ENCODE results near the gene TMEM250. TPM values are rescaled to one million over a fixed set of nuclear protein-coding genes. Genes with fewer than 3 reads are reported as not detected.

TMEM250 gene
- total RNA-seq, 1 experiment from 2014 or later, result 43.2 TPM

GRCh38 chr9:136115641-136116359 is 2.9 kb downstream of the TMEM250 start:
- ChIA-PET CTCF (interaction anchor here (0.6 kb wide), 1 partner anchor 153 kb away, joined by 3 read pairs; no protein-coding TSS in a partner anchor), POLR2A (no interaction called here)
- Mint-ChIP-seq H3K4me1 (ENCODE audit: insufficient read depth, unreplicated experiment) (peaks cover 4% of the 10 kb centered on the region), H3K36me3 (ENCODE audit: insufficient read depth, unreplicated experiment) (peaks cover 32% of the 10 kb centered on the region), H3K27ac (ENCODE audit: low read depth, unreplicated experiment) (no peak overlapping the region), H3K27me3 (ENCODE audit: insufficient read depth, unreplicated experiment) (no peaks in the 10 kb centered on the region), H3K4me3 (ENCODE audit: unreplicated experiment) (no peak overlapping the region), H3K9me3 (ENCODE audit: unreplicated experiment) (no peaks in the 10 kb centered on the region)
- DNase-seq (ENCODE audit: unreplicated experiment), result no peak
- TF ChIP-seq CTCF (IDR thresholded peaks at IDR 0.05; ENCODE audit: unreplicated experiment), result no peak
- intact Hi-C loops (cut with micrococcal nuclease), result no loop called here
- BruUV-seq (replicated peaks), result no TSS peak

DNA sequence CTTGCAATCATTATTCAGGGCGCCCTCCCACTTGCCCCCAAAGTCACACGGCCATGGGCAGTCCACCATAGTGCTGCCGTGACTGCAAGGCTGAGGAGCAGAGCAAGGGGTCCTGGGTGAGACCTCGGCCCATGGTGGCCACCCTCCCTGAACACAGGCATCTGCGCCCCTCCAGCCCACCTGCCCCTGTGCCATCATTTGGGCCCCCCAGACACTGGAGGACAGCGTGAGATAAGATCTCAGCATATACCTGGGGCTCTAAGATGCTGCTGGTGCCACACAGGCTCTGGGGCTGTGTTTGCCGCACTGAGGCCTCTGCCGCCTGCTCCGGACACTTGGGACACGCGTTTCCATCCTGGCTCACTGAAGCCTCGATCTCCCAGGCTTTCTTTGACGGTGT is 3.5 kb downstream of the TMEM250 start:
- Mint-ChIP-seq H3K4me1 (ENCODE audit: insufficient read depth, unreplicated experiment) (peaks cover 4% of the 10 kb centered on the region), H3K27me3 (ENCODE audit: insufficient read depth, unreplicated experiment) (no peaks in the 10 kb centered on the region), H3K27ac (ENCODE audit: low read depth, unreplicated experiment) (no peak overlapping the region), H3K36me3 (ENCODE audit: insufficient read depth, unreplicated experiment) (peaks cover 32% of the 10 kb centered on the region), H3K4me3 (ENCODE audit: unreplicated experiment) (no peak overlapping the region), H3K9me3 (ENCODE audit: unreplicated experiment) (no peaks in the 10 kb centered on the region)
- no peak for TF ChIP-seq CTCF (IDR thresholded peaks at IDR 0.05; ENCODE audit: unreplicated experiment)
- no peak for DNase-seq (ENCODE audit: unreplicated experiment)
- ChIA-PET POLR2A (interaction anchor here (0.6 kb wide), 1 partner anchor 130 kb away, joined by 3 read pairs; no protein-coding TSS in a partner anchor), CTCF (no interaction called here)
- BruUV-seq (replicated peaks), result no TSS peak
- intact Hi-C loops (cut with micrococcal nuclease), result no loop called here

DNA sequence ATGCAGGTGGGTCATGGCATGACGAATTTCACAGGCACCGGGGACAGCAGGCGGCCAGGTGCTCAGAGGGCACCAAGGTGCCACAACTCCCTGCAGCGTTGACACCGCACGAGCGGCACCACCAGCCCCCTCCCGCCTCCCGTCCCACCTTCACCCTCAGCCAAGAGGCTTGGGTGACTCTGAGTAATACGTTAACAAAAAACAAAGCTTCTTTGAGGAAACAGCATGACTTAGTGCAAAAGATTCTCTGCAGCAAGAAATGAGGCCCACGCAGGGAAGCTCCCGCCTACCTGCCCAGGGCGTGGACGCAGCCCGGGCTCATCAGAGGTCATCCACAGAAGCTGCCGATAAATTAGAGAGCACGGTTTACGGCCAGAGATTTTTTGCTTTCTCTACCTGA is 4.1 kb downstream of the TMEM250 start:
- no peak for DNase-seq (ENCODE audit: unreplicated experiment)
- no peaks in the 10 kb centered on the region for H3K27me3 Mint-ChIP-seq (ENCODE audit: insufficient read depth, unreplicated experiment)
- intact Hi-C loops (cut with micrococcal nuclease), result no loop called here
- TF ChIP-seq CTCF (IDR thresholded peaks at IDR 0.05; ENCODE audit: unreplicated experiment), result no peak
- CTCF ChIA-PET, result interaction anchor here (0.5 to 0.6 kb wide), 2 partner anchors 25 to 199 kb away, joined by 3 read pairs; no protein-coding TSS in a partner anchor
- peaks cover 4% of the 10 kb centered on the region for H3K4me1 Mint-ChIP-seq (ENCODE audit: insufficient read depth, unreplicated experiment)
- peaks cover 32% of the 10 kb centered on the region for H3K36me3 Mint-ChIP-seq (ENCODE audit: insufficient read depth, unreplicated experiment)
- no peaks in the 10 kb centered on the region for H3K9me3 Mint-ChIP-seq (ENCODE audit: unreplicated experiment)
- BruUV-seq (replicated peaks), result TSS peak; percentile 45
- no peak overlapping the region for H3K4me3 Mint-ChIP-seq (ENCODE audit: unreplicated experiment)
- H3K27ac Mint-ChIP-seq (ENCODE audit: low read depth, unreplicated experiment), result no peak overlapping the region
- POLR2A ChIA-PET, result interaction anchor here (0.6 kb wide), 1 partner anchor 131 kb away, joined by 3 read pairs; no protein-coding TSS in a partner anchor

GRCh38 chr9:136112541-136112940 is 6.1 kb downstream of the TMEM250 start:
- no peaks in the 10 kb centered on the region for H3K9me3 Mint-ChIP-seq (ENCODE audit: unreplicated experiment)
- no TSS peak for BruUV-seq (replicated peaks)

More at GRCh38 chr9:136112541-136112940, 6.1 kb downstream of the TMEM250 start:
- no peak overlapping the region for H3K4me3 Mint-ChIP-seq (ENCODE audit: unreplicated experiment)
- H3K27ac Mint-ChIP-seq (ENCODE audit: low read depth, unreplicated experiment), result no peak overlapping the region
- intact Hi-C loops (cut with micrococcal nuclease), result no loop called here
- peaks cover 32% of the 10 kb centered on the region for H3K36me3 Mint-ChIP-seq (ENCODE audit: insufficient read depth, unreplicated experiment)
- peaks cover 8% of the 10 kb centered on the region for H3K4me1 Mint-ChIP-seq (ENCODE audit: insufficient read depth, unreplicated experiment)
- H3K27me3 Mint-ChIP-seq (ENCODE audit: insufficient read depth, unreplicated experiment), result no peaks in the 10 kb centered on the region
- TF ChIP-seq CTCF (IDR thresholded peaks at IDR 0.05; ENCODE audit: unreplicated experiment), result no peak
- DNase-seq (ENCODE audit: unreplicated experiment), result no peak
- POLR2A ChIA-PET, result interaction anchor here (0.6 to 1.4 kb wide), 3 partner anchors 16 to 180 kb away, joined by 4 to 7 read pairs (median 4); no protein-coding TSS in a partner anchor
- CTCF ChIA-PET, result interaction anchor here (0.8 to 1.1 kb wide), 2 partner anchors 10 to 146 kb away, joined by 3 read pairs; no protein-coding TSS in a partner anchor

Data from MCF 10A (cell line).